HG03520 (cell line): ENCODE data around the gene ANKRD63.

Experiments used
- ATAC-seq: cut with Tn5 transposase; IDR thresholded peaks from one replicate; pipeline ENCODE4 v1.9.1; 2021; ENCODE audit warnings: mild to moderate bottlenecking, moderate library complexity; ENCODE audit not compliant: unreplicated experiment

Gene ANKRD63

GRCh38 chr15:40313531-40314398 lies 30.9 kb upstream of the ANKRD63 start:
- no peak for ATAC-seq

GRCh38 chr15:40312370-40313158 lies 29.7 kb upstream of the ANKRD63 start:
- ATAC-seq = no peak

- ATAC-seq = no peak
These were observed 28.1 kb upstream of the ANKRD63 start for GRCh38 chr15:40310993-40311392.

- ATAC-seq = no peak
These were observed 27.4 kb upstream of the ANKRD63 start for GRCh38 chr15:40310001-40310959.

GRCh38 chr15:40309344-40309862 lies 26.5 kb upstream of the ANKRD63 start:
- no peak for ATAC-seq

GRCh38 chr15:40307421-40308211 lies 24.8 kb upstream of the ANKRD63 start, which contains the start of gene PLCB2:
TSS of gene PLCB2 (minus strand) at chr15:40307935. CDS start at chr15:40307672, 263 bp downstream.
- ATAC-seq = no peak

- ATAC-seq = no peak
These were observed 24.0 kb upstream of the ANKRD63 start for GRCh38 chr15:40306908-40307307.

GRCh38 chr15:40306371-40306770 lies 23.5 kb upstream of the ANKRD63 start:
- no peak for ATAC-seq

GRCh38 chr15:40305281-40305680 lies 22.4 kb upstream of the ANKRD63 start:
- ATAC-seq = no peak

- ATAC-seq = no peak
These were observed 20.7 kb upstream of the ANKRD63 start for GRCh38 chr15:40303576-40303975.

- no peak for ATAC-seq
These were observed 20.1 kb upstream of the ANKRD63 start for GRCh38 chr15:40302981-40303380.

- no peak for ATAC-seq
These were observed 19.5 kb upstream of the ANKRD63 start for GRCh38 chr15:40302288-40302886.

GRCh38 chr15:40301467-40302179 lies 18.8 kb upstream of the ANKRD63 start:
- ATAC-seq = no peak

- no peak for ATAC-seq
These were observed 17.9 kb upstream of the ANKRD63 start for GRCh38 chr15:40300771-40301170.

GRCh38 chr15:40300367-40300766 lies 17.5 kb upstream of the ANKRD63 start:
- ATAC-seq = no peak

GRCh38 chr15:40298216-40298935 lies 15.5 kb upstream of the ANKRD63 start:
- no peak for ATAC-seq

- no peak for ATAC-seq
These were observed 14.5 kb upstream of the ANKRD63 start for GRCh38 chr15:40297356-40297755.
